Measurements from ENCODE around the gene ITGBL1.

The ITGBL1 gene, protein sequence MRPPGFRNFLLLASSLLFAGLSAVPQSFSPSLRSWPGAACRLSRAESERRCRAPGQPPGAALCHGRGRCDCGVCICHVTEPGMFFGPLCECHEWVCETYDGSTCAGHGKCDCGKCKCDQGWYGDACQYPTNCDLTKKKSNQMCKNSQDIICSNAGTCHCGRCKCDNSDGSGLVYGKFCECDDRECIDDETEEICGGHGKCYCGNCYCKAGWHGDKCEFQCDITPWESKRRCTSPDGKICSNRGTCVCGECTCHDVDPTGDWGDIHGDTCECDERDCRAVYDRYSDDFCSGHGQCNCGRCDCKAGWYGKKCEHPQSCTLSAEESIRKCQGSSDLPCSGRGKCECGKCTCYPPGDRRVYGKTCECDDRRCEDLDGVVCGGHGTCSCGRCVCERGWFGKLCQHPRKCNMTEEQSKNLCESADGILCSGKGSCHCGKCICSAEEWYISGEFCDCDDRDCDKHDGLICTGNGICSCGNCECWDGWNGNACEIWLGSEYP

GRCh38 chr13:101452519-101453485 is at the start of gene ITGBL1:
Gene ITGBL1, plus strand, starts transcription at chr13:101452675. Its CDS starts 159 bp downstream, at chr13:101452834.
- DNase-seq, result no peak

DNA sequence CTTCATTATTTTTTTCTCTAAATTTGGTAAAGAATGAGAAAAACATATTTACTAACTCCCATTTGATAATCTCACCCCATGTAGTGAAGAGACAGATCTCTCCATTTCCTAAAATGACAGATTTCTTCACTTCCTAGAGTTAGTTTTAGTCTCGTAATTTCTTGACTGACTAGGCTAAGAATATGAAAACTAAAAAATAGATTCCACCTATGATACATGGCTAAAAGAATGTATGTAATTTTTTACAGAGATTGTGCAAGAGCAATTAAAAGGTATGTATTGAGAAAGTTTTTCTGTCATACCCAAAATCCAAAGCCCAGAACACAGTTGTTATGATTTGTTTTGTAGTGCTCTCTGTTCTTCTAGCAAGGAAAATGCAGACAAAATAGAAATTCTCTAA is 45.7 kb upstream of the ITGBL1 start:
- no peak for DNase-seq

GRCh38 chr13:101408154-101408553 is 44.3 kb upstream of the ITGBL1 start:
- no peak for DNase-seq

DNA sequence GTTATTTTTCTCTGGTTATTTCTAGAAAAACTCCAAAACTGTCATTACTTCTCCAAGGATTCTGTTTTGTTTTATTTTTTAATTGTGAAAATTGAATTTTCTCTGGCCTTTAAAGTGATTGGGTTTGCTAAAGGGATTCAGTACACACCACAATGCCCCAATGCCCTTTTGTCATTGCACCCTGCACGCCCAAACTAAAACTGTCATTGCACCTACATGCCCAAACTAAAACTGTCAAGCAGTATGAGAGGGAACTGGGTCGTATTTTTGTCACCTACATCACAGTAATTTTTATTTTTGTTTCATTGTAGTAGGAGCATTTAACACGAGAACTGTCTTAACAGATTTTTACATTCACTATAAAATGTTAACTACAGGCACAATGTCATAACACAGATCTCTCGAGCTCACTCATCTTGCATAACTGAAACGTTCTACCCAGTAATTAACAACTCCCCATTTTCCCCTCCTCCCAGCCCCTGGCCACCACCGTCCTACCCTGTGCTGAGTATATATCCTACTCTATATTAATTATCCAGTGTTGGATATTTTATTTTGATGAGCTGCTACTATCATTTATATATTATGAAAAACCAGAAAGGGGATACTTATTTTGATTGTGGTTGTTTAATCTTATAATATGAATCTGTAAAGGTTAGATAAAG is 43.4 kb upstream of the ITGBL1 start:
- no peak for DNase-seq

- DNase-seq, result no peak
Measured at GRCh38 chr13:101412076-101412475, 40.4 kb upstream of the ITGBL1 start.

DNA sequence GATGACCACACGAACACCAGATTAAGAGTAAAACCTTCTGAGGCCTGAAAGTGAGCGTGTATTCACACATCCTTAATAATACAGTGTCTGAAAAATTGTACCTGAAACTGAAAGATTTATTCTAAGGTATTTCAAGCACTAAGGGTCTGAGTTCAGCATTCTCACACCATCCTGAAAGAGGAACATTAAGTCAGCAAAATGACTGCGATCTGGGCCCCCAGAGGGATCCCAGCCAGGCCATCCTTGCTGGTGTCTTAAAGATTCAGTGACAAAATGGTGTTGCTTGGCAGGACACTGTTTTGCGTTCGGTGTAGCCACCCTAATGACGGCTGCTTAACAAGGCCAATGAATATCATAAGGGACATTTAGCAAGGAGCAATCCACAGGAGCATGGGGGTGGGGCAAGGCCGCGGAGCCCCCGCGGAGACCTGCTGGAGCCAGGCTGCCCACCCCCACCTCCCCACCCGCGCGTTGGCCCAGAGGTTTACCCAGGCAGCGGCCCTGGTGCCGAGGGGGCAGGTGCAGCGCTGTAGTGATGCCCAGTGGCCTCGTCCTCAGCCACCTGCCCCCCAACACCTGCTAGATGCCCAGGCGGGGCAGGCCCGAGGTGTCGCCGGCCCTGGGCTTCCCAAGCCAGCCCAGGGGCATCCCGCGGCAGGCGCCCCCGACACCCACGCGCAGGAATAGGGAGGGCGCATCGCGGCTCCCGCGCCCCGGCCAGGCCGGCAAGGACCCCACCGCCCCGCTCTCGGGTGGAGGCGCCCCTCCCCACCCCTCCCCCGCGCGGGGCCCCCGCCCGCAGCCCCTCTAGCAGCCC is 36.9 kb upstream of the ITGBL1 start:
- no peak for DNase-seq

DNA sequence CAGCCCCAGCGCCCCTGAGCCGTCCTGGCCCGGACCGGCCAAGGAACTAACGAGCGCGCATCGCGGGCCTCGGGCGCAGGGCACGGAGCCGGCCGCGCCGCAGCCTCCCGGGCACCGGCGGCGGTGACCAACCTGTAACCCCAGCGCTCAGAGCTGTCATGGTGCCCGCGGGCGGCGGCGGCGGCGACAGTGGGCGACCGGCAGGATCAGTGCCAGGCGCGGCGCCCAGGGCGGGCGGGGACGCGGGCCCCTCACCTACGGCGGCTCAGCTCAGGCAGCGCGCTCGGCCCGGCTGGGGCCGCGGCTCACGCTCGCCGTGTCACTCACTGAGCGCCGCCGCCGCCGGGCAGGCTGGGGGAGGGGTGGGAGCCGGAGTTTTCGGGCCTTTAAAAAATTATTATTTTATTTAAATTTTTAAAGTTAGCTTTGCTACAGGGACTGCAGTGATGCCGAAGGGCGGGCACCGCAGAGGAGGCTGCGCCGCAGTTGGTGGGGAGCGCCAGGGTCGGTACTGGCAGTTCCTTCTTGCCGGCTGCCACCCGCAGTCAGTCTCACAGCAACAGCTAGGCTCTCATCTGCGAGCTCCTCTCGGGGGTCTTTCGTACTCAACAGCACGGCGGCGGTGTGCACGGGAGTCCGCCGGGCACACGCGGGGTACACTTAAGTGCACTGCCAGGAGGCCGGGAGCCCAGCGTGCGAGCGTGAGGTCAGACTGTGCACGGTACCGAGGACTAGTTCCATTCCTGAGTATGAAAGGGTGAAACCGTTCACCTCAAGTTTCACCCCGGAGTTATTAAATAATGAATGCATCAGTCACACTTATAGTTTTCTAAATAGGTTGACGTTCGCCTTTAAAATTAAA is 36.1 kb upstream of the ITGBL1 start, which contains the start of gene NALCN:
Gene NALCN, minus strand, starts transcription at position 328 of the 862 bp plus-strand sequence. CDS start 17,382 bp downstream, outside the sequence.
- no peak for DNase-seq

- DNase-seq, result no peak
Measured at GRCh38 chr13:101417043-101417406, 35.5 kb upstream of the ITGBL1 start.

DNA sequence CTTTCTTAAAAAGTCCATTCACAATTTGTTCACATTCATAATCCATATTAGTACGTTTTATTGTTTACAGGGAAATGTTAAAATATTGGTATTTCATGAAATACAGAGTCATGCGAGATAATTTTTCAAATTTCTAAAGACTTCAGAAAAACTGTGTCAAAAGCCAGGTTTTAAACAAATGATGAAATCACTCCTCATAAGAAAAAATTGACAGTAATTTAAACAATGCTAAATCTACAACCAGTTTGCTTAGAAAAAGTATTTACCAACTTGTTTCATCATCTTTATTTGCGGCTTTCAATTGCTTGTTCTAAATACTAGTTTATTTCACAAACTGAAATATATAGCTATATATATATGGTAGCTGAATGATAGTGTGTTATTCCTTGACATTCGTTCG is 35.0 kb upstream of the ITGBL1 start:
- DNase-seq, result no peak

DNA sequence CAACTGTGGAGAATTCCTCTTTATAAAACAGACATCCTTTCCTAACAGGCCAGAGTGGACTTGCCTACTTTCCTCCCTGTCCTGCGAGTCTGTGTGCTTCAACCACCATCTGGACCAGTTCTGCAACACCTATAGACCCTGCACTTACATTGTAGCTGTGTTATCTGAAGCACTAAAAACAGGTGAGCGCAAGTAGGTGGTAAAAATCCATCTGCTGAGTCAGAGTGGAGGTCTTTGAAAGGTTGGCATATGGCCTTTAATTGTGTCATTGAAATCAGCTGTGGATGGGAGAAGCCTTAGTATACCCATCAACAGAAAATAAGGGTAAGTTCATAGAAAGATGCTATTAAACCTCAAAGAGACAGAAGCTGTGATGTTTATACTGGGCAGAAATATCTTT is 28.6 kb upstream of the ITGBL1 start:
- DNase-seq, result no peak

DNA sequence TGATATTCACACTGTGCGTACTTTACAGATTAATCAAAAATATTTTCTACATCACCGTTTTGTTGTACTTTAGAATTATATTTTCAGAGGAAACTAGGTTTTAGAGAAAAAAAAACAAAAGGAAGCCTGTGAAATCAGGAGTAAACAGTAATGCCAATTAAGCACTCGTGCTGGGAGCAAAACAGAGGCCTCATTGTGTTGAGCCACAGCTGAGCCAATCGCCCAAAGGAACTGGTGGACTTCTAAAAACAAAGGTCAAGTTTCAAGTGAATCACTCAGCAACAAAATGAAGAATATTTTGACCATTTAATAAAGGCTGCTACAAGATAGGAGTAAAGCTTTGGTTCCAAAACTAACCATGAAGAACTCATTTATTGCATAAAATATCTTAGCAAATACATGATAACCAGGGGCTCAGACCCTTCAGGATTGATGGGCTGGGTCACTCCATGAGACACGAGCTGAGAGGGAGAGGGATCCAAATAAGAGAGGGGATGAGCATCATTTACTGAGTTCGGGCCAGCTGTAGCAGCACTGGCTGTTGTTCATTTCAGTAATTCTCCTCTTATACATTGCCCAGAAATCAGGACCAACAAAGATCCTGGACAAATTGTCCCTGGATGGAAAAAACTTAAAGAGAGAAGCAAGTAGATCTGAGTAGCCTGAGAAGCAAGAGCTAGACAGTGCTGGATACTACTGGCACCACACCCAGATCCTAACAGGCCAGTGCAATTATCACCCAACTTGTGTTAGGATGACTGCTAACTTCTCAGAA is 27.9 kb upstream of the ITGBL1 start:
- no peak for DNase-seq

DNA sequence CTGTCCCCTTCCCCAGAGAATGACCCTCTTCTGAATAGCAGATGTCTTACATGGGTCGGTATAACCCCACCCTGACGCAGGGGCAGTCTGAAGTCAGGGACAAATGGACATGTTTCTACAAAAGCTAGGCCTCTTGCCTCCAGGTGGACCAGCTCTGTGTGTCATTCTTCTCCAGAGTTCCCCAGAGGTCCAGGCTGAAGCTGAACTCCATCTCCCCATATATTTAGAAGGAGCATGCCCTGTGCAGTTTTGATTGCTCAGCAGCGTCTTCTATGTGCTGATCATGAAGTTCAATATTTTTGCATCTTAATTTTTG is 27.4 kb upstream of the ITGBL1 start:
- no peak for DNase-seq

DNA sequence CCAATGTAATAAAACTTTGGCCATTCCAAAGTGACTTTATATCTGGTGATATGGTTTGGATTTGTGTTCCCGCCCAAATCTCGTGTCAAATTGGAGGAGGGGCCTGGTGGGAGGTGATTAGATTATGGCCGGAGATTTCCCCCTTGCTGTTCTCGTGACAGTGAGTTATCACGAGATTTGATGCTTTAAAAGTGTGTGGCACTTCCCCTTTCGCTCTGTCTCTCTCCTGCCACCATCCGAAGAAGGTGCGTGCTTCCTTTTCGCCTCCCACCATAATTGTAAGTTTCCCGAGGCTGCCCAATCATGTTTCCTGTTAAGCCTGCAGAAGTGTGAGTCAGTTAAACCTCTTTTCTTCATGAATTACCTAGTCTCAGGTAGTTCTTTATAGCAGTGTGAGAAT is 26.9 kb upstream of the ITGBL1 start:
- DNase-seq, result no peak

DNA sequence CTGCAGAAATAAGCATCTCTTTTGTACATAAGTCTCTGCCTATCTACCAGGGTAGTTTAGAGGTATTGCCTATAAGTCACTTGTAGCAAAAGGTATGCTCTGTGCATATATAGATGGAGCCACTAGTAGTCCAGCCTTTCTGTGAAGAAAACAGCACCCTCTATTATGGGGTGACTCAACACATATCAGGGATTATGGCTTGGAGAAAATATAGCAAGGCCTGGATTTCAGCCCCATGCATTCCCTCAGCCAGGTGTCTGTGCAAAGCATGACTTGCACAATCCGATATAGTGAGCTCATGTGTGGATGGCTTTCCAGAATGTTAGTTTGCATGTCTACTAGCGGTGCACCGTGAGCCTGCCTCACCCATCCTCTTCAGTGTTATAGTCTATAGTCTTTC is 22.7 kb upstream of the ITGBL1 start:
- DNase-seq, result no peak

DNA sequence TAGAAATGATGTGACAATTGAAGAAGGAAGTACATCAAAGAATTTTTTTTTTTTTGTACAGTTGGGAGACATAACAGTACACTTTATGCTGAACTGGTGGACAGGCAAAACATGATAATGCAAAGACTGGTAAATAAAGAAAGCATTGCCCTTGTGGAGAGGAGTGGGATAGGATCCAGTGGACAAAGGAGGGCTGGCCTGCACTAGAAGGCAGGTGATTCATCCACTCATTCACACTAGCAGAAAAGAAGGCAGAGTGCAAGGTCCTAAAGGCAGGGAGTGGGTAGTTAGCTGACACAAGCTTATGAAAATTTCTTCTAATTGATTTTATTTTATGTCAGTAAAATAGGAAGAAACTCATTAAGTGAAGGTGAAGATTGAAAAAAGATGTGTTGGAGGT is 18.6 kb upstream of the ITGBL1 start:
- no peak for DNase-seq

DNA sequence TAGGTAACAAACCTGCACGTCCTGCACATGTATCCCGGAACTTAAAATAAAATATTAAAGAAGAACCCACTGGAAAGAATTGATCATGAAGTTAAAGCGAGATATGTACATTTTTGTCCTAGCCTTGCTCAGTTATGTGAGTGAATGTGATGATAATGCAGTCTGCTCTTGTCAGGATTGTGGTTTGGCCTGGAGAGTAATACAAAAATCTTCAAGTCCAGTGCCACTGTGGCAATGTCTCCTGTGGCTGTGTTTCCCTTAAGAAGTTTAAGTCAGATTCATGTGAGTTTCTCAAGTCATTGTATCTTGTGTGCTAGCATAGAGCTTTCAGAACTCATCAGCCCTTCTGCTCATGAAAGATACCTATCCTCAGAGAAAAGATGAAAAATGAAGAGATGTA is 18.0 kb upstream of the ITGBL1 start:
- DNase-seq, result no peak

- no peak for DNase-seq
Measured at GRCh38 chr13:101447852-101448251, 4.6 kb upstream of the ITGBL1 start.

- no peak for DNase-seq
Measured at GRCh38 chr13:101449790-101450748, 2.4 kb upstream of the ITGBL1 start.

DNA sequence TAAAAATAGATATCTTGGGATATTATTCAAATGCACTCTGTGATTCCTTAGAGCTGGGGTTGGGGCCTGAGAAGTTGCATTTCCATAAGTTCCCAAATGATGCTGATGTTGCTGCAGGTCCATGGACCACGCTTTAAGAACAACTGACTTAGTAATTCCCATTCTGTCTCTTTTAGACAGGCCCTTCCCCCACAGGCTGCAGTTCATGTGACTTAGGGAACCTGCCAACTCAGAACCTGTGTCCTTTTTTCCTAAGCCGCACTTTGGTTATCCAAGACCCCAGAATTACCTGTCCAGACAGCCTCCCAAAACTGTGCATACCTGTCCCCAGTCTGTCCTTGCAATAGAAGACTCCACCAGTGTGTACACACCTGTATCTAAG is 1.7 kb upstream of the ITGBL1 start:
- DNase-seq, result no peak

All from inflammatory macrophage treated with lipopolysaccharide for 1 hour (primary cell).